ENCODE results near the gene NAMPT.

The NAMPT gene

GRCh38 chr7:106262221-106262881 is 22.4 kb downstream of the NAMPT start:
- no peak for DNase-seq (ENCODE audit: low spot score)
- in situ Hi-C loops (cut with MboI; ENCODE audit: low pct_unique_long_range_greater_than_20kb, low sequenced_read_pairs, unreplicated experiment): no loop called here
- TF ChIP-seq CTCF (IDR thresholded peaks at IDR 0.05; ENCODE audit: extremely low read depth, insufficient read depth, missing control alignments): no peak

DNA sequence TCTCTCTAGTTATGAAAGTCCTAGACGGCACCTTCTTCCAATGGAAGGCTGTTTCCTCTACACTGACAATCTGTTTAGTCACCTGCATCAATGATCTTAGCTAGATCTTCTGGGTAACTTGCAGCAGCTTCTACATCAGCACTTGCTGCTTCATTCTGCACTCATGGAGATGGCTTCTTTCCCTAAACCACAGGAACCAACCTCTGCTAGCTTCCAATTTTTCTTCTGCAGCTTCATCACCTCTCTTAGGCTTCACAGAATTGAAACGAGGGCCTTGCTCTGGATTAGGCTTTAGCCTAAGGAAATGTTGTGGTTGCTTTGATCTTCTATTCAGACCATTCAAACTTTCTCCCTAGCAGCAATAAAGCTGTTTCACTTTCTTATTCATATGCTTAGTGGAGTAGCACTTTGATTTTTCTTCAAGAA is 24.6 kb downstream of the NAMPT start:
- in situ Hi-C loops (cut with MboI; ENCODE audit: low pct_unique_long_range_greater_than_20kb, low sequenced_read_pairs, unreplicated experiment): no loop called here
- DNase-seq (ENCODE audit: low spot score): no peak
- no peak for TF ChIP-seq CTCF (IDR thresholded peaks at IDR 0.05; ENCODE audit: extremely low read depth, insufficient read depth, missing control alignments)

- DNase-seq (ENCODE audit: low spot score): no peak
- no peak for TF ChIP-seq CTCF (IDR thresholded peaks at IDR 0.05; ENCODE audit: extremely low read depth, insufficient read depth, missing control alignments)
- in situ Hi-C loops (cut with MboI; ENCODE audit: low pct_unique_long_range_greater_than_20kb, low sequenced_read_pairs, unreplicated experiment): no loop called here
Observed at GRCh38 chr7:106258789-106259188, 26.0 kb downstream of the NAMPT start.

DNA sequence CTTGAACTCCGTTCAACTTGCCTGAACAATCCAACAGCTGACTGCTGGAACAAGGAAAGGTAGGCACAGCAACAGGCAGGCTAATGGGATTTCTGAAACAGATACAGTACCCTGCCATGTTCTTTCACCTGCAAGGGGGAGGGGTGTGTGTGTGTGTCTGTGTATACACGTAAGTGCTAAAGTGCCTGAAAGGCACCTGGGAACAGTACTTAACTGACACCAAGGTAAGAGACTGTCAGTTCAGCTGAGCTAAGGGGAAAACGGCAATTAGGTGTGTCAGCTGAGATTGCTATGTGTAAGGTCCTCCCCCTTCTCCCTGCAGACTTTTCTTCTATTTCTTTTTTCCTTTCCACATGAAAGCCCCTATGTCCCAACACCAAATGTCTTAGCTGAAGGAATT is 27.0 kb downstream of the NAMPT start:
- no peak for TF ChIP-seq CTCF (IDR thresholded peaks at IDR 0.05; ENCODE audit: extremely low read depth, insufficient read depth, missing control alignments)
- in situ Hi-C loops (cut with MboI; ENCODE audit: low pct_unique_long_range_greater_than_20kb, low sequenced_read_pairs, unreplicated experiment): no loop called here
- DNase-seq (ENCODE audit: low spot score): no peak

GRCh38 chr7:106256144-106256543 is 28.6 kb downstream of the NAMPT start:
- no peak for TF ChIP-seq CTCF (IDR thresholded peaks at IDR 0.05; ENCODE audit: extremely low read depth, insufficient read depth, missing control alignments)
- in situ Hi-C loops (cut with MboI; ENCODE audit: low pct_unique_long_range_greater_than_20kb, low sequenced_read_pairs, unreplicated experiment): no loop called here
- no peak for DNase-seq (ENCODE audit: low spot score)

- DNase-seq (ENCODE audit: low spot score): peak; percentile 31
- TF ChIP-seq CTCF (IDR thresholded peaks at IDR 0.05; ENCODE audit: extremely low read depth, insufficient read depth, missing control alignments): no peak
- in situ Hi-C loops (cut with MboI; ENCODE audit: low pct_unique_long_range_greater_than_20kb, low sequenced_read_pairs, unreplicated experiment): no loop called here
Observed at GRCh38 chr7:106255246-106255645, 29.5 kb downstream of the NAMPT start.
